SK-N-SH treated with all-trans-retinoic acid at 6 μM for 48 hours (cell line): ENCODE measurements around the gene GJC2.

Experiments
- BACH2 ChIP-seq: fragments of 250-450 bp; sonication (Bioruptor Pico); IDR thresholded peaks from 2 replicates; pipeline ENCODE4 v1.9.0; 2021; ENCODE audit warnings: mild to moderate bottlenecking, borderline replicate concordance
- CREB5 ChIP-seq: fragments of 250-450 bp; sonication (Bioruptor Pico); IDR thresholded peaks from 2 replicates; pipeline ENCODE4 v1.5.1; 2020; ENCODE audit warnings: low read depth, mild to moderate bottlenecking, moderate library complexity
- CSDC2 ChIP-seq: fragments of 250-450 bp; sonication (Bioruptor Pico); IDR thresholded peaks from 2 replicates; pipeline ENCODE4 v1.5.0; 2020; ENCODE audit warnings: mild to moderate bottlenecking, moderate library complexity
- PATZ1 ChIP-seq: fragments of 250-450 bp; sonication (Bioruptor Pico); IDR thresholded peaks from 2 replicates; pipeline ENCODE4 v1.8.0; 2020; ENCODE audit warnings: mild to moderate bottlenecking, moderate library complexity, borderline replicate concordance
- RARB ChIP-seq: fragments of 250-450 bp; sonication (Bioruptor Pico); IDR thresholded peaks from 2 replicates; pipeline ENCODE4 v1.8.0; 2021; ENCODE audit warnings: mild to moderate bottlenecking, moderate library complexity
- TCF4 ChIP-seq: fragments of 250-450 bp; sonication (Bioruptor Pico); IDR thresholded peaks from 2 replicates; pipeline ENCODE4 v1.8.0; 2021; ENCODE audit warnings: mild to moderate bottlenecking, moderate library complexity, borderline replicate concordance
- TSHZ2 ChIP-seq: fragments of 250-450 bp; sonication (Bioruptor Pico); IDR thresholded peaks from 2 replicates; pipeline ENCODE4 v1.5.0; 2020; ENCODE audit warnings: mild to moderate bottlenecking, moderate library complexity
- ZC3H10 ChIP-seq: fragments of 250-450 bp; sonication (Bioruptor Pico); IDR thresholded peaks from 2 replicates; pipeline ENCODE4 v1.5.1; 2021; ENCODE audit warnings: mild to moderate bottlenecking, moderate library complexity
- ZNF565 ChIP-seq: fragments of 450-650 bp; formaldehyde crosslinking; conservative IDR thresholded peaks from 2 replicates; pipeline ENCODE4 v1.5.0; 2020; ENCODE audit warnings: low read depth, mild to moderate bottlenecking, moderate library complexity

- no peak for TF ChIP-seq RARB (CRISPR knock-in tag)
- TF ChIP-seq TCF4 (CRISPR knock-in tag): no peak
- no peak for TF ChIP-seq ZNF565 (CRISPR knock-in tag)
- TF ChIP-seq BACH2: no peak
- TF ChIP-seq CSDC2: no peak
- TF ChIP-seq PATZ1 (CRISPR knock-in tag): no peak
- TF ChIP-seq TSHZ2 (CRISPR knock-in tag): no peak
- no peak for TF ChIP-seq ZC3H10
- no peak for TF ChIP-seq CREB5 (CRISPR knock-in tag)
These were observed 32.4 kb upstream of the GJC2 start for GRCh38 chr1:228117335-228117734.
